Stimulated activated CD8-positive, alpha-beta memory T cell treated with anti-CD3 and anti-CD28 coated beads, Interleukin-15, amount 100 ng/mL, for 1 hour (primary cell): ENCODE results near the gene COPE.
"Not testable (repeated sequence)": the region's sequence is repeated elsewhere in the genome, so short reads cannot be mapped to it uniquely, and the experiment has no call there.

Experiments
- DNase-seq: peaks from one replicate; pipeline ENCODE4 v3.0.0-alpha.2; 2020; ENCODE audit warnings: low read depth

COPE gene

GRCh38 chr19:18908917-18909619, 10.1 kb downstream of the COPE start:
- DNase-seq = no peak

GRCh38 chr19:18906605-18907519, 12.3 kb downstream of the COPE start:
- no peak for DNase-seq

GRCh38 chr19:18905513-18906236, 13.5 kb downstream of the COPE start:
- DNase-seq = no peak

- DNase-seq = no peak
These were observed 14.1 kb downstream of the COPE start for GRCh38 chr19:18905058-18905456.

GRCh38 chr19:18904334-18905057, 14.7 kb downstream of the COPE start:
- DNase-seq = no peak

- DNase-seq = no peak
These were observed 15.8 kb downstream of the COPE start for GRCh38 chr19:18903156-18904037.

- not testable (repeated sequence) for DNase-seq
These were observed 16.7 kb downstream of the COPE start for GRCh38 chr19:18902519-18902918.

- no peak for DNase-seq
These were observed 17.7 kb downstream of the COPE start for GRCh38 chr19:18901491-18901890.

- DNase-seq = no peak
These were observed 18.3 kb downstream of the COPE start for GRCh38 chr19:18900700-18901481.

GRCh38 chr19:18899624-18900560, 19.3 kb downstream of the COPE start:
- DNase-seq = no peak

- no peak for DNase-seq
These were observed 20.4 kb downstream of the COPE start for GRCh38 chr19:18898607-18899408.

- no peak for DNase-seq
These were observed 21.0 kb downstream of the COPE start for GRCh38 chr19:18898081-18898606.

GRCh38 chr19:18897094-18898029, 21.8 kb downstream of the COPE start:
- DNase-seq = no peak

GRCh38 chr19:18896421-18896841, 22.8 kb downstream of the COPE start:
- DNase-seq = no peak

- DNase-seq = no peak
These were observed 23.3 kb downstream of the COPE start, which contains the start of gene CERS1 for GRCh38 chr19:18895824-18896341. TSS of gene CERS1 (minus strand) at chr19:18896158. CDS start at chr19:18896072, 86 bp downstream.
